ENCODE data around the gene CDKAL1. TPM values are rescaled to one million over a fixed set of nuclear protein-coding genes. Genes with fewer than 3 reads are reported as not detected.
"Not testable (repeated sequence)": the region's sequence is repeated elsewhere in the genome, so short reads cannot be mapped to it uniquely, and the experiment has no call there.

Gene CDKAL1
- total RNA-seq, 1 experiment from 2014 or later: 6.5 TPM

DNA sequence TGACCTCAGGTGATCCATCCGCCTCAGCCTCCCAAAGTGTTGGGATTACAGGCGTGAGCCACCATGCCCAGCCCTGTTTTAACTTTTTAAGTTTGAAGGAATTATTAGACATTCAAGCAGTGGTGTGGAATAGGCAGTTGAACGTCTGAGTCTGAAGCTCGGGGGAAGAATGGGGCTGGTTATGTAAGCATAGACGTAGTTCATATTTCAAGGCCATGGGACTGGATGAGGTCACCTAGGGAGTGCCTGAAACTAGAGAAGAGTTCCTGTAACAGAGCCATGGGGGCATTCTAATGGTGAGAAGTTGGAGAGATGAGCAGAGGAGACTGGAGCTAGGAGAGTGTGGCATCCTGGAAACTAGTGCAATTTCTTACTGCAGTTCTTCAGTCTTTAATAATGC lies 6.4 kb downstream of the CDKAL1 start:
- Histone ChIP-seq H3K4me3 (no peak overlapping the region), H3K36me3 (no peaks in the 10 kb centered on the region), H3K27me3 (no peaks in the 10 kb centered on the region), H3K9me3 (no peaks in the 10 kb centered on the region)
- DNase-seq: no peak

- DNase-seq: no peak
- no peaks in the 10 kb centered on the region for H3K27me3 ChIP-seq
- no peak overlapping the region for H3K4me3 ChIP-seq
- H3K9me3 ChIP-seq: no peaks in the 10 kb centered on the region
- H3K36me3 ChIP-seq: peaks cover 6% of the 10 kb centered on the region
These were observed 7.1 kb downstream of the CDKAL1 start for GRCh38 chr6:20541382-20541781.

GRCh38 chr6:20542927-20543602 lies 8.8 kb downstream of the CDKAL1 start:
- DNase-seq: no peak
- Histone ChIP-seq H3K36me3 (peaks cover 8% of the 10 kb centered on the region), H3K27me3 (no peaks in the 10 kb centered on the region), H3K9me3 (no peaks in the 10 kb centered on the region), H3K4me3 (no peak overlapping the region)

GRCh38 chr6:20548264-20548663 lies 14.0 kb downstream of the CDKAL1 start:
- Histone ChIP-seq H3K27me3 (no peaks in the 10 kb centered on the region), H3K9me3 (no peaks in the 10 kb centered on the region), H3K4me3 (no peak overlapping the region), H3K36me3 (peaks cover 13% of the 10 kb centered on the region)
- no peak for DNase-seq

- not testable (repeated sequence) for DNase-seq, H3K9me3 ChIP-seq, H3K4me3 ChIP-seq, H3K27me3 ChIP-seq
- H3K36me3 ChIP-seq: peaks cover 13% of the 10 kb centered on the region
These were observed 15.1 kb downstream of the CDKAL1 start for GRCh38 chr6:20549398-20549797.

DNA sequence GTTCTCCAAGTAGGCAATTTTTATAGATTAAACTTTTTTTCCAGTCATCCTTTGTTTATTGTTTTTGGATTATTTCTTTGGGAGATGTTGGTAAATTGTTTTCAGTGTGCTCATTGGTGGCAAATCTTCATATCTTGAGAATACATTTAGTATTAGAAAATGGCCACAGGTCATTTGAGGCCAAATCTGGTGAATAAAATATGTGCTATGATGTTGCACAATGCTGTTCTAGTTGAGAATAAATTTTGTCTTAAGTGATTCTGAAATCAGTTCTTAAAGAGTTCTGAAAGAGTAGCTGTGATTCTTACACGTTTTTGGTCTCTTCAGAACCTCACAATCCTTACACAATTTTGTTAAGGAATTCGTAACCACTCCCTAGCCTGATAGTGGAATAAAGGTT lies 20.1 kb downstream of the CDKAL1 start:
- H3K36me3 ChIP-seq: no peaks in the 10 kb centered on the region
- no peak overlapping the region for H3K4me3 ChIP-seq
- H3K9me3 ChIP-seq: no peaks in the 10 kb centered on the region
- no peaks in the 10 kb centered on the region for H3K27me3 ChIP-seq
- no peak for DNase-seq

DNA sequence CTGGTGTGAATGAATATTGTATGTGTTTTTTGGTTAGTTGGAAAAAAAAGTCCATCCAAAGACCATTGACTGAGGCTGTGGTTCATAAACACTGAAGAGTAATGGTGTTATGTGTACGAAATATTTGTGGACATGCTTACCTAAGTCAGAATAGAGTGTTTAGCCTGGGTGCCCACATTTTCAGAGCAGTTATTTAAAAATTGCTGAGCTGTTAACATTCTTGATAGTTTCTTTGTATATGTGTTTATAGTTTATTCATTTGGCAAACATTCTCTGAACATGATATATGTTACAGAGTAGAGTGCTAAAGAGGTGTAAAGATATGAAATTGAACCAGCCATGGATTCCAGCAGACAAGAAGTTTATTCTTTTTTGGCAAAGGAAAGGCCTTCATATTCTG lies 20.6 kb downstream of the CDKAL1 start:
- H3K9me3 ChIP-seq: no peaks in the 10 kb centered on the region
- no peaks in the 10 kb centered on the region for H3K27me3 ChIP-seq
- DNase-seq: no peak
- H3K36me3 ChIP-seq: no peaks in the 10 kb centered on the region
- no peak overlapping the region for H3K4me3 ChIP-seq

- no peaks in the 10 kb centered on the region for H3K36me3 ChIP-seq
- no peaks in the 10 kb centered on the region for H3K27me3 ChIP-seq
- no peak for DNase-seq
- no peaks in the 10 kb centered on the region for H3K9me3 ChIP-seq
- no peak overlapping the region for H3K4me3 ChIP-seq
These were observed 25.8 kb downstream of the CDKAL1 start for GRCh38 chr6:20559924-20560551.

GRCh38 chr6:20563377-20563776 lies 29.1 kb downstream of the CDKAL1 start:
- Histone ChIP-seq H3K4me3 (no peak overlapping the region), H3K27me3 (no peaks in the 10 kb centered on the region), H3K9me3 (no peaks in the 10 kb centered on the region), H3K36me3 (no peaks in the 10 kb centered on the region)
- DNase-seq: no peak

- Histone ChIP-seq H3K4me3 (no peak overlapping the region), H3K27me3 (no peaks in the 10 kb centered on the region), H3K9me3 (no peaks in the 10 kb centered on the region), H3K36me3 (no peaks in the 10 kb centered on the region)
- no peak for DNase-seq
These were observed 30.0 kb downstream of the CDKAL1 start for GRCh38 chr6:20564269-20564668.

DNA sequence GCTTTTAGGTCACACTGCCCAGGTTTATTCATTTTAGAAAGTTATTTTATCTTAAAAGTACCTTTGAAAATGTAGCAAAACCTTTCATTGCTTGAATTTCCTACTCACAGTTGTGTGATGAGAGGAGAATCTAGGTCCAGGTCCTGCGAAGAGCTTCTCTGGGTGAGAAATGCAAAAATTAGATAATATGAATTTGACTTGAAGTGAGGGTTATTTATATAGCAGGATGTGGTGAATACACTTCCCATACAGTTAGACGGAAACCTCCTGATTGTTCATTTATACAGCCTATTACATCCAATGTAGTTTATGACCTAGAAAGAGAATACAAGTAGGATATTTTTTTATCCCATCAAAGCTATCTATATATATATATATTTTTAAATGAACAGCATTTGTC lies 30.5 kb downstream of the CDKAL1 start:
- no peaks in the 10 kb centered on the region for H3K9me3 ChIP-seq
- DNase-seq: no peak
- no peaks in the 10 kb centered on the region for H3K27me3 ChIP-seq
- H3K36me3 ChIP-seq: no peaks in the 10 kb centered on the region
- H3K4me3 ChIP-seq: no peak overlapping the region

DNA sequence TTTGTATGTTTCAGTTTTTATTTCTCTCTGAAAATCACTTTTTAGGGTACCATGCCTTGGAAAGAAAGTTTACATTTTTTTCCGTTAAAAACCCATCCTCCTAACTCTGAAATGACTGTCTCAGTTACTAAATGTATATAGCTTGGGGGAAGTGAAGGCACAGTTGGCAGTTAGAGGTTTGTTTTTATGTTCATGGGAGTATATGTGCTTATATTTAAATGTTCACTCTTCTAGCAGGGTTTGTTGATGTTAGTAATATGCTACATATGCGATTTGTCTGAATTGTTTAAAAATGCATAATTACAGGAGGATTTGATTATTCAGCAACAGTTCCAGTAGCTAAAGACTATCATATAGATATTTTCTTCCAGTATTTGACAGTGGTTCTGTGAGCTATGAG lies 31.1 kb downstream of the CDKAL1 start:
- H3K27me3 ChIP-seq: no peaks in the 10 kb centered on the region
- H3K36me3 ChIP-seq: no peaks in the 10 kb centered on the region
- H3K9me3 ChIP-seq: no peaks in the 10 kb centered on the region
- no peak overlapping the region for H3K4me3 ChIP-seq
- no peak for DNase-seq

- H3K27me3 ChIP-seq: no peaks in the 10 kb centered on the region
- no peaks in the 10 kb centered on the region for H3K9me3 ChIP-seq
- no peak for DNase-seq
- no peaks in the 10 kb centered on the region for H3K36me3 ChIP-seq
- no peak overlapping the region for H3K4me3 ChIP-seq
These were observed 31.9 kb downstream of the CDKAL1 start for GRCh38 chr6:20566109-20566508.

DNA sequence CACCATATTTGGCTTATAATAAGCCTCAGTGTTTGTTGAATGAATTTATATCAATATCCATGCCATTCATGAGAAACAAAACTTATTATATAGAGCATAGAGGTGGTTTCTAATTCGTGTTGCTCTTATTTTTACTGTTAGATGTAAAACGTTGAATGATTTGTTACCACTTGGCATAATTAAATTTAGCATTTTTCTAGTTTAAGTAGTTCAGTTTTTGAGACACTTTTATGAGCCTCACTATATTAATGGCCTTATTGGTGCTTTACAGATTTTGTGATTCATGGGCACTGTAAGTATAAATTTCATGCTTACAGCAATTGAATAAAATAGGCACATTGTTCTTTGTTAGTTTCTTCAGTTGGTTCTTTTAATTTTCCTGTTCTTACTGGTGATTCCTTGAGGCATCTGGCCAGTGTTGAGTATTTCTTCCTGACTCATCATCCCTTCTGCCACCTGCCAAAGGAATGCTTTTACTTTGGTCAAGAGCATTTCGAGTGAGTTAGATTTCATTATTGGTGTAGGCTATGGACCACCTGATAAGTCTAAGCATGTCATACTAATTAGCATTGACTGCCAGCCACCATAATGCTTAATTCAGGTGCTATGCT lies 34.8 kb downstream of the CDKAL1 start:
- DNase-seq: no peak
- Histone ChIP-seq H3K27me3 (no peaks in the 10 kb centered on the region), H3K36me3 (no peaks in the 10 kb centered on the region), H3K9me3 (no peaks in the 10 kb centered on the region), H3K4me3 (no peak overlapping the region)

- H3K9me3 ChIP-seq: no peaks in the 10 kb centered on the region
- no peak overlapping the region for H3K4me3 ChIP-seq
- no peaks in the 10 kb centered on the region for H3K36me3 ChIP-seq
- no peak for DNase-seq
- H3K27me3 ChIP-seq: no peaks in the 10 kb centered on the region
These were observed 37.0 kb downstream of the CDKAL1 start for GRCh38 chr6:20571261-20571660.

GRCh38 chr6:20572288-20572687 lies 38.0 kb downstream of the CDKAL1 start:
- Histone ChIP-seq H3K9me3 (no peaks in the 10 kb centered on the region), H3K4me3 (no peak overlapping the region), H3K36me3 (no peaks in the 10 kb centered on the region), H3K27me3 (no peaks in the 10 kb centered on the region)
- no peak for DNase-seq

DNA sequence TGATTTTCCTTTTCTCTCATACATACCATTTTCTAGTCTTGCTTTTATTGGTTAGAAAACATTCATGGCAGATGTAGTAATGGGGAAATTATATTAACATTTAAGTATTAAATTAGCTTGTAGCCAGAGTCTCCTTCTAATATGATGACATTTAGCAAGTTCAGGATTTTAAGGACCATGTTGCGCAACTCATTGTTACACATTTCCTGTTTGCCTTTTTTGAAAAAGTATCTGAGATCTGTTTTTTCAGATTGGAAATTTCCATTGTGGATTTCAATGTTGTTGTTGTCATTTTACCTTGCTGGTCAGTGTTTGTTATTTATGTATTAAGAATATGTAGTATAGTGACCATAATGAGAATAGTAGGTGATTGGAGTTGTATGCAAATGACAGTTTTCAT lies 38.7 kb downstream of the CDKAL1 start:
- H3K9me3 ChIP-seq: no peaks in the 10 kb centered on the region
- H3K36me3 ChIP-seq: no peaks in the 10 kb centered on the region
- DNase-seq: no peak
- H3K4me3 ChIP-seq: no peak overlapping the region
- no peaks in the 10 kb centered on the region for H3K27me3 ChIP-seq

GRCh38 chr6:20574355-20574754 lies 40.1 kb downstream of the CDKAL1 start:
- no peak overlapping the region for H3K4me3 ChIP-seq
- DNase-seq: no peak
- H3K27me3 ChIP-seq: no peaks in the 10 kb centered on the region
- no peaks in the 10 kb centered on the region for H3K9me3 ChIP-seq
- no peaks in the 10 kb centered on the region for H3K36me3 ChIP-seq
